Sigmoid colon (tissue), 7 donors: Measurements from ENCODE around the gene ZBTB38. TPM values are rescaled to one million over a fixed set of nuclear protein-coding genes. Genes with fewer than 3 reads are reported as not detected.

Experiments
- DNase-seq: peaks from one replicate; pipeline ENCODE4 v3.0.0-alpha.2; 2019
- H3K27ac ChIP-seq, 4 donors: fragments of 200-600 bp; sonication (generic); one replicate each; pipeline ENCODE4 v1.5.1; 2016 to 2019; ENCODE audit warnings: mild to moderate bottlenecking in 1 of 4
- H3K27me3 ChIP-seq, 3 donors: fragments of 200-600 bp; sonication (generic); one replicate each; pipeline ENCODE4 v1.5.1; 2019; ENCODE audit warnings: mild to moderate bottlenecking in 1 of 3
- H3K36me3 ChIP-seq, 4 donors: fragments of 200-600 bp; sonication (generic); one replicate each; pipeline ENCODE4 v1.5.1; 2016 to 2019
- H3K4me1 ChIP-seq, 4 donors: fragments of 200-600 bp; sonication (generic); one replicate each; pipeline ENCODE4 v1.5.1; 2017 to 2019
- H3K4me3 ChIP-seq, 4 donors: fragments of 200-600 bp; sonication (generic); one replicate each; pipeline ENCODE4 v1.5.1; 2017 to 2019; ENCODE audit warnings: mild to moderate bottlenecking in 2 of 4, moderate library complexity in 1 of 4
- H3K9me3 ChIP-seq, 4 donors: fragments of 200-600 bp in 3 of 4; sonication (generic) in 3 of 4; one replicate each; pipeline versions ENCODE4 v1.5.1 to v1.6.1; 2013 to 2019
- CTCF ChIP-seq, 4 experiments: fragments of 450-650 bp in 3 of 4; fragments of 200-600 bp in 1 of 4; IDR thresholded peaks; one replicate each; pipeline ENCODE4 v1.5.1; 2016 to 2019; ENCODE audit warnings: antibody characterized with exemption in 4 of 4, mild to moderate bottlenecking in 3 of 4, moderate library complexity in 2 of 4
- EP300 ChIP-seq, 4 donors: sonication (generic); formaldehyde crosslinking; IDR thresholded peaks; one replicate each; pipeline ENCODE4 v1.6.1; 2017; ENCODE audit warnings: antibody characterized with exemption in 4 of 4
- POLR2A ChIP-seq, 2 donors: fragments of 450-650 bp; IDR thresholded peaks; one replicate each; pipeline ENCODE4 v1.6.1; 2016; ENCODE audit warnings: antibody characterized with exemption in 2 of 2, mild to moderate bottlenecking in 2 of 2, moderate library complexity in 2 of 2
- POLR2AphosphoS5 ChIP-seq, 4 donors: sonication (generic); formaldehyde crosslinking; IDR thresholded peaks; one replicate each; pipeline ENCODE4 v1.6.1; 2017; ENCODE audit warnings: antibody characterized with exemption in 4 of 4
- WGBS, 2 donors: extraction: QIAGEN DNeasy Blood & Tissue Kit; methylation state at CpG; one replicate each; pipeline ENCODE4 v1.1.7; 2013; 5-methylcytosine and 5-hydroxymethylcytosine counted together
- intact Hi-C: fragments of 100-400 bp; cut with DNase I; formaldehyde crosslinking; loops from one replicate; pipeline ENCODE4 v1.15.1; 2023
- polyA plus RNA-seq, 3 donors: library from polyadenylated mRNA; stranded (reverse); fragments of 200-250 nt; gene quantifications; one replicate each; pipeline ENCODE4 v1.2.3, GENCODE V29; 2013
- total RNA-seq, 4 donors: library from RNA; depleted of rRNA; stranded (reverse); fragments of >200 nt; gene quantifications; one replicate each; pipeline ENCODE4 v1.1.0, GENCODE V29; 2016
- donor health status: healthy with polysubstance abuse.
- donor health status: Bipolar disorder and iron deficiency.
- donor health status: healthy.

ZBTB38 gene
- total and polyA plus RNA-seq, 7 donors = 16.8 to 178 (median 150) TPM

GRCh38 chr3:141385406-141386125 lies 17.3 kb downstream of the ZBTB38 start:
- TF ChIP-seq POLR2A (IDR thresholded peaks at IDR 0.05) (no peak), POLR2AphosphoS5 (IDR thresholded peaks at IDR 0.05) (no peak), CTCF (IDR thresholded peaks at IDR 0.05) (no peak), EP300 (IDR thresholded peaks at IDR 0.05) (no peak)
- WGBS, 2 donors = 70 to 78% methylated on average over 8 of the region's 8 CpGs
- Histone ChIP-seq H3K27me3 (no peaks in the 10 kb centered on the region), H3K9me3 (no peaks in the 10 kb centered on the region), H3K27ac (peak overlapping the region in 2 of 4 donors; percentile 28 to 56), H3K36me3 (no peaks in the 10 kb centered on the region), H3K4me3 (peak overlapping the region in 2 of 4 donors; percentile 17 to 24), H3K4me1 (peaks cover 0 to 48% (median 9%) of the 10 kb centered on the region in 4 donors)
- intact Hi-C loops = no loop called here
- DNase-seq = no peak

- H3K9me3 ChIP-seq = no peaks in the 10 kb centered on the region
- H3K27me3 ChIP-seq = no peaks in the 10 kb centered on the region
- 81 to 88% methylated on average over 6 of the region's 6 CpGs for WGBS, 2 donors
- TF ChIP-seq EP300 (IDR thresholded peaks at IDR 0.05) (no peak), POLR2A (IDR thresholded peaks at IDR 0.05) (no peak), CTCF (IDR thresholded peaks at IDR 0.05) (no peak), POLR2AphosphoS5 (IDR thresholded peaks at IDR 0.05) (no peak)
- peak overlapping the region in 3 of 4 donors; percentile 28 to 56 (median 52) for H3K27ac ChIP-seq
- peaks cover 0 to 48% (median 9%) of the 10 kb centered on the region in 4 donors for H3K4me1 ChIP-seq
- no peak for DNase-seq
- intact Hi-C loops = no loop called here
- H3K4me3 ChIP-seq = peak overlapping the region in 3 of 4 donors; percentile 13 to 24 (median 17)
- no peaks in the 10 kb centered on the region for H3K36me3 ChIP-seq
Measured at GRCh38 chr3:141386126-141386488, 17.8 kb downstream of the ZBTB38 start.

- Histone ChIP-seq H3K27ac (peak overlapping the region; percentile 28 to 56 (median 44)), H3K4me3 (peak overlapping the region in 3 of 4 donors; percentile 13 to 24 (median 17)), H3K4me1 (peaks cover 0 to 48% (median 11%) of the 10 kb centered on the region in 4 donors), H3K9me3 (no peaks in the 10 kb centered on the region), H3K27me3 (no peaks in the 10 kb centered on the region), H3K36me3 (no peaks in the 10 kb centered on the region)
- intact Hi-C loops = no loop called here
- WGBS, 2 donors = 75 to 87% methylated on average over 5 of the region's 5 CpGs
- DNase-seq = no peak
- TF ChIP-seq POLR2AphosphoS5 (IDR thresholded peaks at IDR 0.05) = peak in 1 of 4 donors; percentile 10
- no peak for TF ChIP-seq EP300 (IDR thresholded peaks at IDR 0.05)
- TF ChIP-seq POLR2A (IDR thresholded peaks at IDR 0.05) = peak in 1 of 2 donors; percentile 21
Measured at GRCh38 chr3:141386611-141387111, 18.4 kb downstream of the ZBTB38 start.

- H3K27me3 ChIP-seq = no peaks in the 10 kb centered on the region
- no peaks in the 10 kb centered on the region for H3K9me3 ChIP-seq
- peaks cover 0 to 48% (median 11%) of the 10 kb centered on the region in 4 donors for H3K4me1 ChIP-seq
- no peaks in the 10 kb centered on the region for H3K36me3 ChIP-seq
- WGBS, 2 donors = 86 to 93% methylated on average over 3 of the region's 3 CpGs
- intact Hi-C loops = no loop called here
- H3K27ac ChIP-seq = peak overlapping the region in 2 of 4 donors; percentile 35 to 56
- no peak overlapping the region for H3K4me3 ChIP-seq
- no peak for TF ChIP-seq POLR2AphosphoS5 (IDR thresholded peaks at IDR 0.05)
- TF ChIP-seq POLR2A (IDR thresholded peaks at IDR 0.05) = no peak
- no peak for DNase-seq
Measured at GRCh38 chr3:141387516-141387915, 19.2 kb downstream of the ZBTB38 start.

GRCh38 chr3:141388395-141388794 lies 20.1 kb downstream of the ZBTB38 start:
- Histone ChIP-seq H3K27me3 (no peaks in the 10 kb centered on the region), H3K4me1 (peaks cover 0 to 42% (median 11%) of the 10 kb centered on the region in 4 donors), H3K4me3 (no peak overlapping the region), H3K27ac (peak overlapping the region in 2 of 4 donors; percentile 4 to 31), H3K9me3 (no peaks in the 10 kb centered on the region), H3K36me3 (no peaks in the 10 kb centered on the region)
- DNase-seq = no peak
- TF ChIP-seq POLR2AphosphoS5 (IDR thresholded peaks at IDR 0.05) = no peak
- no peak for TF ChIP-seq EP300 (IDR thresholded peaks at IDR 0.05)
- TF ChIP-seq CTCF (IDR thresholded peaks at IDR 0.05) = no peak
- TF ChIP-seq POLR2A (IDR thresholded peaks at IDR 0.05) = no peak
- intact Hi-C loops = no loop called here
- 70 to 84% methylated on average over 3 of the region's 3 CpGs for WGBS, 2 donors
